GM12878 (cell line): ENCODE data around the gene PC. TPM values are rescaled to one million over a fixed set of nuclear protein-coding genes. Genes with fewer than 3 reads are reported as not detected.

Experiments
- ATAC-seq: fragments of 200-7000 bp; cut with Tn5 transposase; 3 replicates; pipeline ENCODE4 v1.9.1; 2020; ENCODE audit warnings: mild to moderate bottlenecking, moderate library complexity
- BruUV-seq: library from RNA; stranded (reverse); fragments of 400-500 nt; replicated peaks from 2 replicates; lab custom pipeline; 2021; lab: Mats Ljungman, UMichigan
- CTCF ChIA-PET: fragments of 300-600 bp; sonication (Branson Sonifier 250); formaldehyde crosslinking; extraction: SDS; loops from one replicate; lab custom pipeline; 2021; ENCODE audit warnings: inconsistent platforms; lab: Yijun Ruan, JAX
- POLR2A ChIA-PET: fragments of 350-600 bp; formaldehyde crosslinking; extraction: SDS; loops from one replicate; lab custom pipeline; 2021; ENCODE audit warnings: inconsistent platforms; lab: Charles Lee
- RAD21 ChIA-PET: fragments of 300-600 bp; sonication (Branson Sonifier 250); formaldehyde crosslinking; loops from one replicate; lab custom pipeline; 2023; ENCODE audit warnings: antibody characterized with exemption; ENCODE audit not compliant: unreplicated experiment; lab: Charles Lee
- SMC1A ChIA-PET: fragments of 300-600 bp; sonication (Branson Sonifier 250); formaldehyde crosslinking; loops from one replicate; lab custom pipeline; 2023; ENCODE audit not compliant: unreplicated experiment, uncharacterized antibody; lab: Charles Lee
- DNase-seq: peaks from one replicate; pipeline ENCODE4 v3.0.0-alpha.2; 2011; ENCODE audit warnings: low read depth, low spot score
- FAIRE-seq: peaks from 3 replicates; lab custom pipeline; 2011; peaks lifted over from hg19 to GRCh38; lab: Jason Lieb, UNC
- H2AFZ ChIP-seq: 2 replicates; pipeline ENCODE4 v1.6.0; 2011; ENCODE audit warnings: low read depth, low read length, control low read depth; ENCODE audit not compliant: control insufficient read depth
- H3K27ac ChIP-seq: 2 replicates; pipeline ENCODE4 v1.5.1; 2011; ENCODE audit warnings: control low read depth; ENCODE audit not compliant: control insufficient read depth, insufficient read depth
- H3K27me3 ChIP-seq, 2 experiments: replicated peaks in 1 of 2; 2 replicates each; pipeline versions ENCODE4 v1.6.0 to v1.6.1; 2011; ENCODE audit warnings: low read length in 1 of 2; ENCODE audit not compliant: control insufficient read depth in 2 of 2, insufficient read depth in 2 of 2
- H3K36me3 ChIP-seq, 2 experiments: 2 replicates each; pipeline ENCODE4 v1.5.1; 2011; ENCODE audit warnings: low read length in 1 of 2; ENCODE audit not compliant: control insufficient read depth in 2 of 2, insufficient read depth in 2 of 2
- H3K4me1 ChIP-seq: 2 replicates; pipeline ENCODE4 v1.6.1; 2011; ENCODE audit warnings: mild to moderate bottlenecking, low read length, moderate library complexity, mixed read lengths; ENCODE audit not compliant: control insufficient read depth, insufficient read depth
- H3K4me2 ChIP-seq: 2 replicates; pipeline ENCODE4 v1.6.0; 2011; ENCODE audit warnings: control low read depth; ENCODE audit not compliant: control insufficient read depth, insufficient read depth
- H3K4me3 ChIP-seq: fragments of 200-600 bp; sonication (generic); 2 replicates; pipeline ENCODE4 v1.5.1; 2016
- H3K79me2 ChIP-seq: 2 replicates; pipeline ENCODE4 v1.6.0; 2011; ENCODE audit warnings: low read length; ENCODE audit not compliant: control insufficient read depth, insufficient read depth
- H3K9ac ChIP-seq: 2 replicates; pipeline ENCODE4 v1.8.0; 2011; ENCODE audit warnings: low read length, control low read depth, mixed read lengths; ENCODE audit not compliant: control insufficient read depth, insufficient read depth
- H3K9me3 ChIP-seq: replicated peaks from 3 replicates; pipeline ENCODE4 v1.5.1; 2011; ENCODE audit warnings: mild to moderate bottlenecking, low read length; ENCODE audit not compliant: control insufficient read depth, insufficient read depth
- H4K20me1 ChIP-seq: 2 replicates; pipeline ENCODE4 v1.6.0; 2011; ENCODE audit not compliant: control insufficient read depth, insufficient read depth
- CBX5 ChIP-seq: sonication (generic); IDR thresholded peaks from 2 replicates; pipeline ENCODE4 v1.6.1; 2016; ENCODE audit warnings: low read depth, moderate library complexity, mild to moderate bottlenecking, inconsistent platforms
- CEBPB ChIP-seq, 2 experiments: fragments of 150-350 bp in 1 of 2; IDR thresholded peaks; 2 replicates each; pipeline ENCODE4 v1.6.1; 2012 to 2014; ENCODE audit warnings: low read depth in 2 of 2, low read length in 2 of 2, borderline replicate concordance in 1 of 2, inconsistent platforms in 1 of 2
- CHD2 ChIP-seq: IDR thresholded peaks from 2 replicates; pipeline ENCODE4 v1.6.1; 2011; ENCODE audit warnings: low read depth, low read length, improper control_type of control experiment, borderline replicate concordance
- E2F8 ChIP-seq: fragments of 450-650 bp; IDR thresholded peaks from 2 replicates; pipeline ENCODE4 v1.6.1; 2018; ENCODE audit warnings: mild to moderate bottlenecking, low read depth, moderate library complexity; ENCODE audit not compliant: partially characterized antibody
- HDGF ChIP-seq: fragments of 450-650 bp; IDR thresholded peaks from 2 replicates; pipeline ENCODE4 v1.6.1; 2016; ENCODE audit warnings: antibody characterized with exemption
- MEF2B ChIP-seq: fragments of 450-650 bp; IDR thresholded peaks from 2 replicates; pipeline ENCODE4 v1.6.1; 2018; ENCODE audit warnings: mild to moderate bottlenecking, moderate library complexity; ENCODE audit not compliant: partially characterized antibody, poor library complexity, severe bottlenecking
- RFX5 ChIP-seq: IDR thresholded peaks from 2 replicates; pipeline ENCODE4 v1.6.1; 2011; ENCODE audit warnings: low read depth, low read length, improper control_type of control experiment
- TARDBP ChIP-seq: IDR thresholded peaks from 2 replicates; pipeline ENCODE4 v1.6.1; 2016; ENCODE audit warnings: borderline replicate concordance
- TBL1XR1 ChIP-seq: IDR thresholded peaks from 2 replicates; pipeline ENCODE4 v1.6.1; 2012; ENCODE audit warnings: low read depth, low read length, improper control_type of control experiment
- WGBS: methylation state at CpG from one replicate; pipeline ENCODE4 v1.1.6; 2016; ENCODE audit warnings: low lambda C conversion rate; ENCODE audit not compliant: insufficient replicate concordance, insufficient coverage; ENCODE audit errors: missing lambda C conversion rate; 5-methylcytosine and 5-hydroxymethylcytosine counted together
- in situ Hi-C: fragments of 300-500 bp; cut with MboI; formaldehyde crosslinking; loops from 9 replicates; pipeline ENCODE4 v1.14.3; 2018; ENCODE audit warnings: mixed read lengths
- intact Hi-C: fragments of 100-400 bp; cut with micrococcal nuclease; formaldehyde crosslinking; loops from one replicate; pipeline ENCODE4 v1.14.2; 2022; ENCODE audit not compliant: unreplicated experiment
- polyA plus RNA-seq, 11 experiments: library from polyadenylated mRNA; depleted of rRNA in 4 of 11; unstranded in 6 of 11; stranded (reverse) in 5 of 11; fragments of >200 nt; fragmentation: Nextera tagmentation in 4 of 11; fragmentation: Illumina TruSeq in 1 of 11; extraction: Ambion mirVana in 4 of 11; extraction: Trizol in 1 of 11; gene quantifications; 1 replicate in 1 of 11; 2 replicates in 10 of 11; pipeline versions ENCODE4 v1.2.1 to v1.2.3, GENCODE V29; 2011 to 2016; ENCODE audit warnings: inconsistent platforms in 2 of 11, missing spikeins in 2 of 11, low read depth in 1 of 11
- total RNA-seq, 4 experiments: library from RNA; depleted of rRNA in 3 of 4; stranded (reverse); fragments of >200 nt in 3 of 4; fragmentation: Illumina TruSeq in 1 of 4; extraction: Trizol in 1 of 4; gene quantifications; 2 replicates each; pipeline versions ENCODE4 v1.2.1 to v1.2.3, GENCODE V29; 2013 to 2021
- TF ChIP-seq, protein P1 (sequence below): fragments of 450-650 bp; IDR thresholded peaks from 2 replicates; pipeline ENCODE4 v1.6.1; 2017; ENCODE audit warnings: mild to moderate bottlenecking, low read depth, inconsistent platforms; ENCODE audit not compliant: poor library complexity, severe bottlenecking
- TF ChIP-seq, protein P2 (sequence below), 3 experiments: IDR thresholded peaks in 2 of 3; conservative IDR thresholded peaks in 1 of 3; 2 replicates each; pipeline ENCODE4 v1.5.1; 2011; ENCODE audit warnings: low read depth in 3 of 3, low read length in 3 of 3, mild to moderate bottlenecking in 3 of 3, control low read depth in 2 of 3, moderate library complexity in 2 of 3, inconsistent platforms in 1 of 3, mixed read lengths in 1 of 3; ENCODE audit not compliant: control insufficient read depth in 2 of 3, insufficient read depth in 1 of 3; ENCODE audit errors: extremely low read depth in 1 of 3

Gene PC
- total and polyA plus RNA-seq, 10 of the 15 experiments (the other 5 are each of a cell fraction or from before 2014, with no cell fraction given), result 0.22 to 10.3 (median 4.5) TPM

GRCh38 chr11:66814678-66815077, 143.5 kb downstream of the PC start (continued):
- TF ChIP-seq, protein P1, sequence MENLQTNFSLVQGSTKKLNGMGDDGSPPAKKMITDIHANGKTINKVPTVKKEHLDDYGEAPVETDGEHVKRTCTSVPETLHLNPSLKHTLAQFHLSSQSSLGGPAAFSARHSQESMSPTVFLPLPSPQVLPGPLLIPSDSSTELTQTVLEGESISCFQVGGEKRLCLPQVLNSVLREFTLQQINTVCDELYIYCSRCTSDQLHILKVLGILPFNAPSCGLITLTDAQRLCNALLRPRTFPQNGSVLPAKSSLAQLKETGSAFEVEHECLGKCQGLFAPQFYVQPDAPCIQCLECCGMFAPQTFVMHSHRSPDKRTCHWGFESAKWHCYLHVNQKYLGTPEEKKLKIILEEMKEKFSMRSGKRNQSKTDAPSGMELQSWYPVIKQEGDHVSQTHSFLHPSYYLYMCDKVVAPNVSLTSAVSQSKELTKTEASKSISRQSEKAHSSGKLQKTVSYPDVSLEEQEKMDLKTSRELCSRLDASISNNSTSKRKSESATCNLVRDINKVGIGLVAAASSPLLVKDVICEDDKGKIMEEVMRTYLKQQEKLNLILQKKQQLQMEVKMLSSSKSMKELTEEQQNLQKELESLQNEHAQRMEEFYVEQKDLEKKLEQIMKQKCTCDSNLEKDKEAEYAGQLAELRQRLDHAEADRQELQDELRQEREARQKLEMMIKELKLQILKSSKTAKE, result no peak
- TF ChIP-seq RFX5 (no peak), TBL1XR1 (no peak), E2F8 (no peak)

- POLR2A ChIA-PET, result interaction anchor here (0.5 kb wide), 1 partner anchor 26 kb away, joined by 6 read pairs; no protein-coding TSS in a partner anchor
- no peak for FAIRE-seq
- Histone ChIP-seq H4K20me1 (no peaks in the 10 kb centered on the region), H3K4me3 (no peak overlapping the region), H3K4me1 (peaks cover 7% of the 10 kb centered on the region), H2AFZ (no peak overlapping the region), H3K79me2 (no peaks in the 10 kb centered on the region), H3K27me3 (no peaks in the 10 kb centered on the region), H3K9me3 (no peaks in the 10 kb centered on the region), H3K9ac (no peak overlapping the region), H3K27ac (no peak overlapping the region), H3K4me2 (no peak overlapping the region), H3K36me3 (no peaks in the 10 kb centered on the region)
- TF ChIP-seq, protein P2, sequence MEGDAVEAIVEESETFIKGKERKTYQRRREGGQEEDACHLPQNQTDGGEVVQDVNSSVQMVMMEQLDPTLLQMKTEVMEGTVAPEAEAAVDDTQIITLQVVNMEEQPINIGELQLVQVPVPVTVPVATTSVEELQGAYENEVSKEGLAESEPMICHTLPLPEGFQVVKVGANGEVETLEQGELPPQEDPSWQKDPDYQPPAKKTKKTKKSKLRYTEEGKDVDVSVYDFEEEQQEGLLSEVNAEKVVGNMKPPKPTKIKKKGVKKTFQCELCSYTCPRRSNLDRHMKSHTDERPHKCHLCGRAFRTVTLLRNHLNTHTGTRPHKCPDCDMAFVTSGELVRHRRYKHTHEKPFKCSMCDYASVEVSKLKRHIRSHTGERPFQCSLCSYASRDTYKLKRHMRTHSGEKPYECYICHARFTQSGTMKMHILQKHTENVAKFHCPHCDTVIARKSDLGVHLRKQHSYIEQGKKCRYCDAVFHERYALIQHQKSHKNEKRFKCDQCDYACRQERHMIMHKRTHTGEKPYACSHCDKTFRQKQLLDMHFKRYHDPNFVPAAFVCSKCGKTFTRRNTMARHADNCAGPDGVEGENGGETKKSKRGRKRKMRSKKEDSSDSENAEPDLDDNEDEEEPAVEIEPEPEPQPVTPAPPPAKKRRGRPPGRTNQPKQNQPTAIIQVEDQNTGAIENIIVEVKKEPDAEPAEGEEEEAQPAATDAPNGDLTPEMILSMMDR (IDR thresholded peaks at IDR 0.05 in 2 of 3, conservative IDR thresholded peaks at IDR 0.05 in 1 of 3; ENCODE audit: control insufficient read depth in 2 of 3, extremely low read depth in 1 of 3, insufficient read depth in 1 of 3, low read depth in 3 of 3, low read length in 3 of 3), result no peak
- no peak for TF ChIP-seq MEF2B
- TF ChIP-seq CEBPB (IDR thresholded peaks at IDR 0.05; ENCODE audit: borderline replicate concordance in 1 of 2, low read depth in 2 of 2, low read length in 2 of 2), result no peak
- TF ChIP-seq HDGF, result no peak
- TF ChIP-seq CHD2, result no peak
- TF ChIP-seq CBX5, result no peak
- TF ChIP-seq TARDBP, result no peak
- BruUV-seq, result no TSS peak
- RAD21 ChIA-PET, result no interaction called here
- WGBS, result 96% methylated on average over 1 of the region's 1 CpG
- ATAC-seq, result no peak
- CTCF ChIA-PET, result no interaction called here
- intact Hi-C loops (no loop called here), in situ Hi-C loops (no loop called here)
- SMC1A ChIA-PET, result interaction anchor here (0.6 to 0.7 kb wide), 2 partner anchors 65 to 573 kb away, joined by 3 to 5 read pairs; no protein-coding TSS in a partner anchor
- no peak for DNase-seq
These were observed 147.5 kb downstream of the PC start for GRCh38 chr11:66810576-66811185.
